ENCODE results near the gene KIRREL3.
"Not testable (repeated sequence)": the region's sequence is repeated elsewhere in the genome, so short reads cannot be mapped to it uniquely, and the experiment has no call there.

Gene KIRREL3

GRCh38 chr11:126408901-126409619 lies 591.5 kb downstream of the KIRREL3 start:
- DNase-seq: no peak

GRCh38 chr11:126408496-126408895 lies 592.1 kb downstream of the KIRREL3 start:
- DNase-seq: no peak

DNA sequence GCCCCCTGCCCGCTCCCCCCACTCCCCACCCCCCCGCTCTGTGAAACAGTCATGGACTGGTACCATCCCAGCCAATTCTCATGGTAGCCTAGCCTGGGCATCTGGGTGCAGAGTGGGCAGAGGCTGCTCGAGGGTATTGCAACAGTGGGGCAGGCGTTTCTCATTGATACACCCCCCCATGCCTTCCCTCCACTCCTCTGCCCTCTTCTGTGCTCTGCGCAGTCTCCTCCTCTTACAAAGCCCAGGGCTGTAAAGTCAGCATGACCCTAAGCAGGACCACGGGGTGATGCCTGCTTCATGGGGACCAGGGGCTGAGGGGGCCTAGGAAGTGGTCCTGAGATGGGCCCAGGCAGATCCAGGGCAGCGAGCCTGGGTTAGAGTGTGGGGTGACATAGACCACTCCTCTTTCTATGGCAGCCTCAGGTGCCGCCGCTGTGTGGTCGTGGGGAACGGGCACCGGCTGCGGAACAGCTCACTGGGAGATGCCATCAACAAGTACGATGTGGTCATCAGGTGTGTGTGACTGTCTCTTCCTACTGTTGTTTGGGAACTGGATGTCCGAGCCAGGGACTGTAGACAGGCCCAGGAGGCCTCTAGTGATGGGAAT lies 592.8 kb downstream of the KIRREL3 start:
- no peak for DNase-seq

GRCh38 chr11:126407101-126407521 lies 593.5 kb downstream of the KIRREL3 start:
- DNase-seq: no peak

DNA sequence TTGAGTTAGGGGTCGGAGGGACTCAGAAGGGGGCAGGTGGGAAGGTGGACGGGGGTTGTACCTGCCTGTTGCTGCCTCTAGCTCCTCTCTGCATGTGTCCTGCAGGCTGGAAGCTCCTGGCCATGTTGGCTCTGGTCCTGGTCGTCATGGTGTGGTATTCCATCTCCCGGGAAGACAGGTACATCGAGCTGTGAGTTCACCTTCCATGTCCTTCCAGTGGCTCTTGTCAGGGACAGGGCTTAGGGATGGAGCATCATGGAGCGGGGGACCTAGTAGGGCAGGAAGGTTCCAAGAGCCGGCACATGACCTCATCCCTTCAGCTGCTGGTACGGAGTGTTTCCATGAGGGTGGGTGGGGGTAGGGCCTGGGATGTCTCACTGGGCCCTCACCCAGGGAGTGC lies 594.2 kb downstream of the KIRREL3 start:
- DNase-seq: no peak

DNA sequence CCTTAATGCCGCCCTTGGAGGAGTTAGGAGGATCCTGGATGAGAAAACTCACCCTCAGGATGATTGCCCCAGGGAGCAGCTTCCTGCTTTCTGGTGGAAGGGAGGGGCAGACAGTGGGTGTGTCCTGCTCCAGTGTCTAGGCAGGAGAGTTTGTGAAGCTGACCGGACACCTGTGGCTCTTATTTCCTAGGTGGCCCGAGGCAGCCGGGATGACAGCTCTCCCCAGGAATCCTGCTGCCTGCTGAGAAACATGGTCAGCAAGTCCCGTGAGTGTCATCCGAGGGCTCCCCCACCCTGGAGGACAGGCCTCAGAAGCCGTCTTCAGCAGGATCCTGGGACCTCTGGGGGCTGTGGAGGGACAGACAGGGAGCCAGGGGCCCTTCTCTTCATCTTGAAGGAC lies 594.7 kb downstream of the KIRREL3 start:
- no peak for DNase-seq

DNA sequence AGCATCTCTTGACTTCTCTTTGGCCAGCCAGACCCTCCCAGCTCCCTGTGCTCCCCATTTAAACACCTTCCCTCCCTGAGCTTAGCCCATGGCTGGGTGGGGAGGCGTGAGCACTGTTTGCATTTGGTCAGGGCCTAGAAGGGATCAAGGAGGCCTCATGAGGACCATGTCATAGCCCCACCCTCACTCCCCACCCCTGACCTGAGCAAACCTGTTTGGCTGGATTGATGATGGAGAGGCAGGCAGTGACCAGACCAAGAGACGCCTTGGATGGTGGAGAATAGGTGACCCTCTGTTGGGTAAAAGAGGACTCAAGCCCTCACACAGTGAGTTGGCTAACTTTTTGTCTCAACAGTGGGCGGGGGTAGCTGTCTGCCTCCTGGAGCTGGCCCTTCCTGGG lies 595.2 kb downstream of the KIRREL3 start:
- DNase-seq: no peak

DNA sequence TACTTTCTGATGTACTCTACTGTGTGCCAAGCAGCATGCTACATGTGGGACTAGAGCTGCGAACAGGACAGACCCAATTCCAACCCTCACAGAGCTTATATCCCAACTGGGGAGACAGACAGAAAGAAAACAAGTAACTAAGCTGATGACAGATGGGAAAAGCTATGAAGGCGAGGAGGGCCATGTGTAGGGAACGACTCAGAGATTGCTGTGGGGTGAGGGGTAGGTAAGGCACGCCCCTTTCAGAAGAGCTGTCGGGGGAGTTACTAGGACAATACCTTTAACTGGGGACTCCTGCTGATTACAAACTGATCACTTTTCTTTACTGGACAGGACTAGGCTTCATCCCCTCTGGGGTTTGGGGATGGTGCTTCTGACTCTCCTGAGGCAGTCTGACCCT lies 596.2 kb downstream of the KIRREL3 start:
- no peak for DNase-seq

DNA sequence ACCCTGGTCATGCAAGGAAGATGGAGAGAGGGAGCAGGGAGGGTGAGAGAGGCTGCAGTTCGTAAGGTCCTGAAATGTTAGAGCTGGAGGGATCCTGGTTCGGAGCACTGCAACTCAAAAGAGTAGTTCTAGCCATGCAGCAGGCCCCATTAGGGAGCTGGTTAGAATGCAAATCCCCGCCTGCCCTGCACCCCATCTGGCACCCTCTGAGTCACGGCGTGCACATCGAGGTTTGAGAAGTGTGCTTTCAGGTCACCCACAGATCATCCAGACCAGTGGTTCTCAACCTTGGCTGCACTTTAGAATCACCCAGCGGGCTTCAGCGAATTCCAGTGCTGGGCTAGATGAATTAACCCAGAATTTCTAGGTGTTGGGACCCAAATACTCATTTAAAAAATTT lies 596.9 kb downstream of the KIRREL3 start:
- DNase-seq: no peak

DNA sequence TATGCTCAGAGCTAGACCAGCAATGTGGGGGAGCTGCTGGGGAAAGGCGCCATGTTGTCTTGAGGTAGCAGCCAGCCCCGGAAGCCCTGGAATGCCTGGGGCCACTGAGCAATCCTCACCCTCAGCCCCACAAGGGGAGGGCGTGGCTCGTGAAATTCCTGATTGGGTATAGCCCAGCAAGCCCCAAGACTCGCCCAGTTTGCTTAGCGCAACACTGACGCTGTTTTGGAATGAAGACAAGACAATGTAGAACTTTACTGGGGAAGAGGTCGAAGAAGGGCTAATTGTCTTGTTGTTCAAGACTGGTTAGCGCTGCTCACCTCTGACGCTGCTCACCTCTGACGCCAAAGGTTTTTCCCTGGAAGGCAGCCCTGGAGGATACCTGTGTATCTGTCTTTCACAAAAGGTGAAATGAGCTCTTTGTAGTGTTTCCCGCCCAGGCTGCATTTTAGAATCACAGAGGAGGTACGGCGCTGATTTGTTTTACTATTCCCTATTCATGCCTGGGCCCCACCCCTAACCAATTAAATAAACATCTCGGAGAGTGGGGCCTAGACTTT lies 597.5 kb downstream of the KIRREL3 start:
- no peak for DNase-seq

- DNase-seq: no peak
Measured at GRCh38 chr11:126400479-126400878, 600.1 kb downstream of the KIRREL3 start.

DNA sequence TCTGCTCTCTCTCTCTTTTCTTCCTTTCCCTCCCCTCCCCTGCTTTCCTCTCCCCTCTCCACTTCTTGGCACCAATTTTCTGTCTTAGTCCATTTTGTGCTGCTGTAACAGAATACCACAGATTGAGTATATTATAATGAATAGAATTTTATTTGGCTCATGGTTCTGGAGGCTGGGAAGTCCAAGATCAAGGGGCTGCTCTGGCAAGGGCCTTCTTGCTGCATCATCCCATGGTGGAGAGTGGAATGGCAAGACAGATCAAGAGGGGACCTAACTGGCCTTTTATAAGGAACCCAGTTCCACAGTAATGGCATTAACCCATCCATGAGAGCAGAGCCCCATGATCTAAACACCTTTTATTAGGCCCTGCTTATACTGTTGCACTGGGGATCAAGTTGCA lies 600.6 kb downstream of the KIRREL3 start:
- DNase-seq: no peak

- DNase-seq: no peak
Measured at GRCh38 chr11:126398721-126399120, 601.8 kb downstream of the KIRREL3 start.

DNA sequence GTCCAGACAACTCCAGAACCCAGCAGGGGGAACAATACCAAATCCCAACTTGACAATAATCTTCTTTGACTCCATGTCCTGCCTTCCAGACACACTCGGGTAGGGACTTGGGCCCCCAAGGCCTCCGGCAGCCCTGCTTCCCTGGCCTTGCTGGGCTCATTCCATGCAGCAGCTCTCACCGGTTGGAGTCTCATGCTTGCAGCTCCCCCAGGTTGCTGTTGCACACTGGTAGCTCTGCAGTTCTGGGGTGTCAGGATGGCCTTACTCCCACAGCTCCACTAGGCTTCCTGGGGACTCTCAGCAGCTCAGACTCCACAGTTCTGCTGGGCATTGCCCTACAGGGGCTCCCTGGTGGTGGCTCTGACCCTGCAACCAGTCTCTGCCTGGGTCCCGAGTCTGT lies 602.3 kb downstream of the KIRREL3 start:
- no peak for DNase-seq

GRCh38 chr11:126396965-126397364 lies 603.6 kb downstream of the KIRREL3 start:
- DNase-seq: no peak

DNA sequence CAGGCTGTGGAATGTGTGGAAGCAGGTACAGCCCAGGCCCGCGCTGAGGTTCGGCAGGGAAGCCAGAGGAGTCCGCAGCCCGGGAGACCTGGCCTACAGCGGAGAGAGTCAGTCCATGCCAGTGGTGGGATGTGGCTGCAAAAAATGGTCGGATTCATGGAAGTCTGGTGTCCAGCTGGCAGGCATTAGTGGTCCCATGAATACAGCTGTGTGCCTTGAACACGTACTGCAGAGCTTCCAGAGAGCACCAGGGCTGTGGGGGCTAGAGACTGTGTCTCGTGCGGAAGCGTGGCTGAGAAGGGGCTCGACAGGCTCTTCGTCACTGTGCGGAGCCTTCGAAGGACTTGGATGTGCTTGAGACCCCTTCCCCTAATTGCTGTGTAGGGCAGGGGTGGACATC lies 604.3 kb downstream of the KIRREL3 start:
- DNase-seq: not testable (repeated sequence)

DNA sequence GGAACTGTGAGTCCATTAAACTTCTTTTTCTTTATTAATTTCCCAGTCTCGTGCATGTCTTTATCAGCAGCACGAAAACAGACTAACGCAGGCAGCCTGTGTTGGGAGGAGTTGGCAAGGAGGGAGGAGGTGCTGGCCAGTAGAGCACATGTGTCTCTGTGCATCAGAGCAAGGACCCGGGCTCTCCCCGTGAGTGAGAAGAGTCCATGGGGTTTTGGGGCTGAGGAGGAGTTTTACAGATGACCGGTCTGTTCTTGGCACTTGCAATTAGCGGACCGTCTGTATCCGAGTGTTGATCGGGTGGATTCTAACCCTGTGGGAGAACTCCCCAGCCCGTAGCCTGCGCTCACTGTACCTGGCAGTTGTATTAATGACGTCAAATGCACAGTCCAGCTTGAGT lies 604.8 kb downstream of the KIRREL3 start:
- DNase-seq: not testable (repeated sequence)

DNA sequence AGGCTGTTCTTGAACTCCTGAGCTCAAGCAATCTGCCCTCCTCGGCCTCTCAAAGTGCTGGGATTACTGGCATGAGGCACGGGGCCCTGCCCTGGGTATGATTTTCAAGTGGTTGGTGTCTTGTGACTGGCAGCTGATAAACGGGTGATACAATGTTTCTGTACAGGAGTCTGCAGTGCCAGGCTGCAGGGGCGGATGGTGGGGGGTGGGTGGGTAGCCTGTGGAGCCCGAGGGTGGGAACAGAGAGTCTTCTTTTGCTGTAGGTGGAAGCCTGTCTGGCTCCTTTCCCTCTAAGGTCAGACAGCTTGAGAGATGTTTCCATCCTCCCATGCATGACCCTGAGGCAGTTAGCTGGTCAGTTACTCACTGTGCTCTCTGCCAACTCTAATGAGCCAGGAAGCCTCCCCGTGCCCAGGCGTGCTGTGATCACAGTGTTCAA lies 605.9 kb downstream of the KIRREL3 start:
- DNase-seq: not testable (repeated sequence)

DNA sequence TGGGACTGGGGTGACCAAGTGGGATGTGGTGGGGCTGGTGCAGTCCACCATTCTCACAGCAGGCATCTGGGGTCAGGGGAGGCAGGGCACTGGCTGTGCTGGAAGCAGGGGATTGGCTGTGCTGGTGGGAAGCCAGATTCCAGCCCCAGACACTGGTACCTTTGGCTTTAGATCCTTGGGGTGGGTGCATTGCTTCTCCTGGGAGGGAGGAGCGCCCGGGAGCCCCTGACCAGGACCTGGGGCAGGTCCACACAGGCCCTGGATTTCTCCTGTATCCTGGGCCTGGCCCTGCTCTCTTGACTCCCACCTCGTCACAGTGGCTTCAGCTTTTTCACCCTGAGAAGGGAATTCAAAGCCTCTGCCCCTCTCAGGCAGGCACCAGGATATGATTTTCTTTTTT lies 606.5 kb downstream of the KIRREL3 start:
- DNase-seq: no peak

DNA sequence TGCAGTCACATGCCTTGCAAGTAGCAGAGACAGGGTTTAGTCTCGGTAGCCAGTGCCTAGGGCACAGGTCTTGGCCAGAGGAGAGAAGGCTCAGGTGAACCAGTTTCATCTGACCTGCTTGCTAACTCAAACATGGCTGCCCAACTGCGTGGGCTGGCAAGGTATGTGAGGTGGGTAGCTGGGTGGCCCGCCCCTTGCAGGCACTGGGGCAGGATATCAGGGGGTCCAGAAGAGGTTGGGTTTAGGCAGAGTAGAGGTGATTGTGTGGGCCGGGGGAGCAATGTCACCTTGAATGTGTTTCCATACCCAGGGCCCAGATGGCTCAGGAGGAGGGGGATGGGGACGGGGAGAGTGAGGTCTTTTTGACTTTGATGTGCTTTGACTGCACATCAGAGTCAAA lies 607.4 kb downstream of the KIRREL3 start:
- no peak for DNase-seq

- DNase-seq: no peak
Measured at GRCh38 chr11:126392633-126393013, 607.9 kb downstream of the KIRREL3 start.

GRCh38 chr11:126391970-126392632 lies 608.5 kb downstream of the KIRREL3 start:
- DNase-seq: no peak

DNA sequence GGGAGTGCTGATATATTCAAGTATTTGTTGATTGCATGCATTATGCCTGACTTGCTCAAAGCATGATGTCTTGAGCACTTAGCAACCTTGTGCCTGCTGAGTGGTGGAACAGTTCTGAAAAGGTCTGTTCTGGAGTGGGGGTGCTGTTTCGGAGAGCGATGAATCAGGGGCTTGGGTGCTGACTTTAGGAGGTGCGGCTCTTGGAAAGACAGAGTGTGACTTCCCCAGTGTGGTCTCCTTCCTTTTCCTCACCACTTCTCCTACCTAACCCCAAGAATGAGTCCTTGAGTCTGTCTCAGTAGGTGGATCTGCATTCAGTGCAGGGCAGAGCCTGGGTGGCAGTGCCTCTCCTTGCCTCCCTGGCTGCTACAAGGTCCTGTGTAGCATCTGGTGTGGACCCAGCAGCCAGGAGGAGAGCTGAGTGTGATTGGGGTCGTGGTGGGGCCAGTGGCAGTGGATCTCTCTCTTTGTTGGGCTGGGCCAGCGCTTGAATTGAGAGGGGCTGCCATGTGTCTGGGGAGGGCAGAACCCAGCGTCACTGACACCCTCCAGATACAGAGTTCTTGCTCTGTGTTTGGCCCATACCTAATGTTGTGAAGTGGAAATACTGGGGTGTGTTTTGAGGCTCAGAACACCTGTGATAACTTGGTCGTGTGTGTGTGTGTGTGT lies 609.1 kb downstream of the KIRREL3 start:
- no peak for DNase-seq
